GM12892 (cell line): ENCODE measurements around the gene CENPA.
"Not testable (repeated sequence)": the region's sequence is repeated elsewhere in the genome, so short reads cannot be mapped to it uniquely, and the experiment has no call there.

Experiments
- DNase-seq: peaks from one replicate; pipeline ENCODE4 v3.0.0; 2011; ENCODE audit not compliant: insufficient read length
- FAIRE-seq: peaks from 2 replicates; lab custom pipeline; 2011; peaks lifted over from hg19 to GRCh38; lab: Jason Lieb, UNC
- POLR2A ChIP-seq: IDR thresholded peaks from 2 replicates; pipeline ENCODE4 v1.6.1; 2011; ENCODE audit warnings: low read depth, low read length, control low read depth
- POLR2AphosphoS5 ChIP-seq: IDR thresholded peaks from 2 replicates; pipeline ENCODE4 v1.6.1; 2011; ENCODE audit warnings: low read depth, low read length, control low read depth
- TAF1 ChIP-seq: IDR thresholded peaks from 2 replicates; pipeline ENCODE4 v1.6.1; 2011; ENCODE audit warnings: low read depth, mild to moderate bottlenecking, control low read depth, low read length, borderline replicate concordance

The CENPA gene

GRCh38 chr2:26752656-26753055 lies 33.2 kb upstream of the CENPA start:
- no peak for FAIRE-seq
- DNase-seq: no peak
- TF ChIP-seq TAF1 (no peak), POLR2A (no peak), POLR2AphosphoS5 (no peak)

DNA sequence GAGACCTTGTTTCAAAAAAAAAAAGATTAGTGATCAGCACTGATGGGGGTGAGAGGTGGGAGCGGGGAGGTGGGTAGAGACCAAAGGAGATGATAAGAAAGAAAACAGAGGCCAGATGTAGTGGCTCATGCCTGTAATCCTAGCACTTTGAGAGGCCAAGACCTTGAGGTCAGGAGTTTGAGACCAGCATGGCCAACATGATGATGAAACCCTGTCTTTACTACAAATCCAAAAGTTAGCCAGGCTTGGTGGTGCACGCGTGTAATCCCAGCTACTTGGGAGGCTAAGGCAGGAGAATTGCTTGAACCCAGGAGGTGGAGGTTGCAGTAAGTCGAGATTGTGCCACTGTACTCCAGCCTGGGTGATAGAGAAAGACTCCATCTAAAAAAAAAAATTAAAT lies 31.3 kb upstream of the CENPA start:
- FAIRE-seq (no peak), DNase-seq (no peak)
- no peak for TF ChIP-seq POLR2A
- TF ChIP-seq POLR2AphosphoS5: no peak
- TF ChIP-seq TAF1: no peak

DNA sequence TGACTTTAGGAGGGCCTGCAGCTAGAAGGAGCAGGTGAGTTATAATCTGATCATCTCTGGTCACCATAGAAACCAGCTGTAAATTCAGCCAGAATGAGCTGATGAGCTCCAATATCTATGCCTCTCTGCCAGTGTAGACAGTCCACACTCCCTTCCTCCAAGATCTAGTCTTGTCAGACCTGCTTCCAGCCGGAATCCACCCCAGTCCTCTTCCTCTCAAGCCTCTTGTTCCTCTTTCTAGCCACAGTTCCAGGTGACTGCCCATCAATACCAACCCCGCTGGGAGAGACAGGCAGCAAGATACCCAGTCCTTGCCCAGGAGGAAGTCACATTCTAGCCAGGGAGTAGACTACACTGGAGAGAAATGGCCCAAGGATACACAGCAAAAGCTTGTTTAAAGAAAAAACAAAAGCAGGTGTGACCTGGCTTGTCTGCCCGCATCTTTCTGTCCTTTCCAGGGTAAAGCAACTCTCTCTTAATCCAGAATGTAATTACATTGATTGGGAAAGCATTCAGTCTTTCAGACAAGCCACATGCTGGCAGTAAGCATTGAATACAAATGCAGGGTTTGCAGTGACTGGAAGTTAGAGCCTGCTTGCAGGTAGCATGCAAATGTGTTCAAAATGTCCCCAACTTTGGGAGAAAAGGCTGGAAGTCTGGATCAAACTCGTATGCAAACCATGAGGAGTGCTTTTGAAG lies 30.7 kb upstream of the CENPA start:
- TF ChIP-seq POLR2AphosphoS5 (no peak), TAF1 (no peak), POLR2A (no peak)
- no peak for DNase-seq
- no peak for FAIRE-seq

GRCh38 chr2:26756337-26756736 lies 29.5 kb upstream of the CENPA start:
- TF ChIP-seq POLR2A (no peak), POLR2AphosphoS5 (no peak), TAF1 (no peak)
- DNase-seq: no peak
- no peak for FAIRE-seq

- FAIRE-seq (no peak), DNase-seq (no peak)
- TF ChIP-seq POLR2A: no peak
Observed at GRCh38 chr2:26757873-26758789, 27.7 kb upstream of the CENPA start.

- TF ChIP-seq POLR2A (no peak), TAF1 (no peak), POLR2AphosphoS5 (no peak)
- no peak for DNase-seq
- FAIRE-seq: no peak
Observed at GRCh38 chr2:26758790-26759321, 27.0 kb upstream of the CENPA start.

GRCh38 chr2:26759845-26760244 lies 26.0 kb upstream of the CENPA start:
- no peak for TF ChIP-seq POLR2AphosphoS5
- no peak for TF ChIP-seq POLR2A
- TF ChIP-seq TAF1: no peak
- FAIRE-seq (no peak), DNase-seq (no peak)

DNA sequence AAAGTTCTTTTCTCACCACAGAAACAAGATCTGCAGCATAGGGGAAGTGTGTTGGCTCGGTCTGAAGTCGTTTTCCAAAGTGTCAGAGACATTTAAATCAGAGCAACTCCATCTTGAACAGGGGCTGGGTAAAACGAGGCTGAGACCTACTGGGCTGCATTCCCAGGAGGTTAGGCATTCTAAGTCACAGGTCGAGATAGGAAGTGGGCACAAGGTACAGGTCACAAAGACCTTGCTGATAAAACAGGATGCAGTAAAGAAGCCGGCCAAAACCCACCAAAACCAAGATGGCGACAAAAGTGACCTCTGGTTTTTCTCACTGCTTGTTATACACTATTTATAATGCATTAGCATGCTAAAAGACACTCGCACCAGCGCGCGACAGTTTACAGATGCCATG lies 24.9 kb upstream of the CENPA start:
- FAIRE-seq, DNase-seq: not testable (repeated sequence)

DNA sequence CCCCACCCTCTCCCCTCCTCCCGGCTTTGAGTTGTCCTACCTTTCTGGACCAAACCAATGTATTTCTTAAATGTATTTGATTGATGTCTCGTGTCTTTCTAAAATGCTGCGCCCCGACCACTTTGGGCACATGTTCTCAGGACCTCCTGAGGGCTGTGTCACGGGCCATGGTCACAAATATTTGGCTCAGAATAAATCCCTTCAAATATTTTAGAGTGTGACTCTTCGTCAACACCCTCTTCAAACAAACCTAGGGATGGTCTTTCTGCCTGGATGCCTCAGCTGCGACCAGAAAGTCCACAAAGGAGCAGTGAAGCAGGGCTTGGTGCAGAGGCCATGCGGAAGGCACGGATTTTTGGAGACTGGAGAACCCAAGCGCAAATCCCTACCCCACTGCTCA lies 22.8 kb upstream of the CENPA start:
- FAIRE-seq (no peak), DNase-seq (no peak)
- TF ChIP-seq TAF1 (no peak), POLR2A (no peak), POLR2AphosphoS5 (no peak)

GRCh38 chr2:26764078-26764887 lies 21.6 kb upstream of the CENPA start, which contains the start of gene SLC35F6:
SLC35F6 (plus strand) TSS chr2:26764284; CDS start chr2:26764350, 66 bp downstream.
- TF ChIP-seq POLR2A (peak; percentile 82; the same call in 1 of the 2 replicates), POLR2AphosphoS5 (peak; percentile 69; the same call in 1 of the 2 replicates), TAF1 (0 out of 2 replicates have a peak, but pooled peaks have one; percentile 28)
- FAIRE-seq (peak; percentile 77), DNase-seq (peak; percentile 95)

GRCh38 chr2:26764906-26765305 lies 20.9 kb upstream of the CENPA start:
- FAIRE-seq: no peak
- no peak for DNase-seq
- TF ChIP-seq POLR2AphosphoS5 (no peak), TAF1 (no peak), POLR2A (no peak)

DNA sequence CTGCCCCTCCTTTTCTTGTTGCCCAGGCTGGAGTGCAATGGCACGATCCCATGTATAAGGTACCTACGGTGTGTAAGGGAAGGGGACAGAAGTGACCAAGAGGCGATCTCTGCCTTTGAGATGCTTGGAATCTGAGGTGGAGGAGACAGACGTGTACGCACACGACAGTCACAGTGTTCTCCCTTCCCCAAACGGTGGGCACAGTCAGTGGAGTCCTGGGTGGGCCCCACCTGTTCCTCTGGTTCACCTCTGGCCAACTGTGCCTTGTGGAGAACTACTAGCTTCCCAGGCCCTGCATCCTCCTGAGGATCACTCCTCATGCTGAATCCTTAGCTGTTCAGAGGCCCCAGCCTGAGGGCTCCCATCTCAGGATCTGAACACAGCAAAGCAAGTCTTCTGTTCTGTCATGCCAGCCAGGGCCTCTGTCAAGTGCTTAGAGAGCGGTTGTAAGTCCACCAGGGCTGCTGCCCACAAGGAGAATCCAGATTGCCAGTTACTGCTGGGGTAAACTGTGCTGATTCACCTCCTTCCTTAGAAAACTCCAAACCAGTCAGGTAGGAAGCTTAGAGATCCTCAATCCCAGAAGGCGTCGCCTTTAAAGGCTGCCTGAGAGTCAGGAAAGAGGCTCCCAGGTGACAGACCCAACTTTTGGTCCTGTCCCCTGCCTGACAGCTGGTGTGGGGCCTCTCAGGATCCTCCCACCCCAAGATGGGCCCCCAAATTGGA lies 20.2 kb upstream of the CENPA start:
- TF ChIP-seq POLR2A (no peak), POLR2AphosphoS5 (no peak), TAF1 (no peak)
- FAIRE-seq (no peak), DNase-seq (no peak)
